H1 (cell line): Measurements from ENCODE around the gene MAML1. TPM values are rescaled to one million over a fixed set of nuclear protein-coding genes. Genes with fewer than 3 reads are reported as not detected.

Experiments
- GABPA ChIP-seq: IDR thresholded peaks from 2 replicates; pipeline ENCODE4 v1.6.1; 2011; ENCODE audit warnings: mild to moderate bottlenecking, low read length, moderate library complexity, borderline replicate concordance; ENCODE audit not compliant: insufficient read depth
- SRF ChIP-seq: IDR thresholded peaks from 2 replicates; pipeline ENCODE4 v1.6.1; 2011; ENCODE audit warnings: mild to moderate bottlenecking, low read depth, low read length, moderate library complexity
- polyA plus RNA-seq, 7 experiments: library from polyadenylated mRNA; depleted of rRNA in 3 of 7; stranded (reverse) in 5 of 7; unstranded in 2 of 7; fragments of >200 nt in 5 of 7; fragments of 200-250 nt in 2 of 7; gene quantifications; 1 replicate in 5 of 7; 2 replicates in 1 of 7; 4 replicates in 1 of 7; pipeline versions ENCODE4 v1.2.1 to v1.2.3, GENCODE V29; 2011 to 2013; ENCODE audit warnings: missing spikeins in 2 of 7, mixed read lengths in 2 of 7
- total RNA-seq: library from RNA; stranded (reverse); fragmentation: NEBNext Ultra II Directional; extraction: Animal tissue kit (Norgen Biotek cat#: 25700); gene quantifications from 2 replicates; pipeline ENCODE4 v1.2.1, GENCODE V29; 2021

The MAML1 gene
- total and polyA plus RNA-seq, 2 of the 8 experiments (the other 6 are each of a cell fraction or from before 2014, with no cell fraction given) = 17.1 to 41.9 TPM

DNA sequence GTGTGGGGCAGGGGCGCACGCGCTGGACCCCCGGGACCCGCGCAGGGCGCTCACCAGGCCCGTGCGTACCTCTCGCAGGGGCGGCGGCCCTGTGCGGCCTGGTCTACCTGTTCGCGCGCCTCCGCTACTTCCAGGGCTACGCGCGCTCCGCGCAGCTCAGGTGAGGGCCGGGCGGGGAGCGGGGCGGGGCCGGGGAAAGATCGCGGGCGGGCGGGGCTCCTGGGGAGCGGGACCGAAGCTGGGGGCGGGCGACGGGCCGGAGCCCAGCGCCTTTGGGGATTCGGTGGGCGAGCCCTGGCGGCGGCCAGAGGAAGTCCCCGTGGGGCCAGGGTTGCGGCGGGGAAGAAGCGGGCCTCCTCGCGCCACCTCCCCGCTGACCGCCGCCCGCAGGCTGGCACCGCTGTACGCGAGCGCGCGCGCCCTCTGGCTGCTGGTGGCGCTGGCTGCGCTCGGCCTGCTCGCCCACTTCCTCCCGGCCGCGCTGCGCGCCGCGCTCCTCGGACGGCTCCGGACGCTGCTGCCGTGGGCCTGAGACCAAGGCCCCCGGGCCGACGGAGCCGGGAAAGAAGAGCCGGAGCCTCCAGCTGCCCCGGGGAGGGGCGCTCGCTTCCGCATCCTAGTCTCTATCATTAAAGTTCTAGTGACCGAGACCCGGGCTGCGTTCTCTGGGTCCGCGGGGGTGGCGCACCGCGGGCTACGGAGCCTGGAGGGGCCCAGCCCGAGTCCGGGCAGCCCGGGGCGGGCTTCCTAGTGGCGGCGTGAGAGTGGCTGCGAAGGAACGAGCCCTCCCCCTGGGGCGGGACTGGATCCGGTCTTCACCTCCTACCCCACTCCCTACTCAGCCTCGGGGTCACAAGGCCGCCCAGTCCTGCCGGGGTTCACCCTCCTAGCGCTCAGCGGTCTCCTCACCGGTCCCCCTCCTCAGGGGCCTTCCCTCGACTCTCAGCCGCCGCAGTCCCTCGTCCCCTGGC lies 63.5 kb downstream of the MAML1 start (continued):
- peak; percentile 74; the same call in 1 of the 2 replicates for TF ChIP-seq GABPA
- no peak for TF ChIP-seq SRF
